Astrocyte of the cerebellum (primary cell): ENCODE data around the gene MMS19.

Source experiments
- DNase-seq: peaks from one replicate; pipeline ENCODE4 v3.0.0-alpha.2; 2011; ENCODE audit warnings: low read depth
- H3K4me3 ChIP-seq: 2 replicates; pipeline ENCODE4 v1.5.1; 2011; ENCODE audit warnings: mild to moderate bottlenecking, low read depth, low read length, moderate library complexity
- CTCF ChIP-seq: IDR thresholded peaks from 2 replicates; pipeline ENCODE4 v1.5.1; 2012; ENCODE audit warnings: low read length, low read depth, moderate library complexity, mild to moderate bottlenecking; ENCODE audit errors: missing control alignments
- in situ Hi-C: cut with HindIII; loops from 2 replicates; pipeline ENCODE4 v1.10.0; 2017; ENCODE audit warnings: low sequenced_read_pairs

Gene MMS19

DNA sequence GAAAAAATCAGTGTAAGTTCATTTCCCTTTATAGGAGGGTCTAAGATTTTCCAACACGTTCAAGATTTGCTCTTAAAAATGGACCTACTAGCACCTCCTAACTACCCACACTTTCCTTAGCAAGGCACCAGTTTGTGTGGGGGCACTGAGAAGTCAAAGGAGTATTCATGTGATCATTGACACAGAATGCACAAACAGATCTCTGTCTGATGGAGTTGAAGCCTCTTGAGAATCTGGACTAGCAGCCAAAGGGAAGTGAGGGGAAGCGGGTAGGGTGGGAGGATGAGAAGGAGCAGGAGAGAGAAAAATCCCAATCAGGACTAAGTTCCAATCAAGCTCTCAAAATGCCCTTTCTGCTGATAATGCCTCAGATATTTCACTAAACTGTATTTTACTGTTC, 4.1 kb downstream of the MMS19 start:
- DNase-seq, result no peak
- H3K4me3 ChIP-seq, result no peak overlapping the region
- in situ Hi-C loops, result no loop called here
- TF ChIP-seq CTCF, result no peak

DNA sequence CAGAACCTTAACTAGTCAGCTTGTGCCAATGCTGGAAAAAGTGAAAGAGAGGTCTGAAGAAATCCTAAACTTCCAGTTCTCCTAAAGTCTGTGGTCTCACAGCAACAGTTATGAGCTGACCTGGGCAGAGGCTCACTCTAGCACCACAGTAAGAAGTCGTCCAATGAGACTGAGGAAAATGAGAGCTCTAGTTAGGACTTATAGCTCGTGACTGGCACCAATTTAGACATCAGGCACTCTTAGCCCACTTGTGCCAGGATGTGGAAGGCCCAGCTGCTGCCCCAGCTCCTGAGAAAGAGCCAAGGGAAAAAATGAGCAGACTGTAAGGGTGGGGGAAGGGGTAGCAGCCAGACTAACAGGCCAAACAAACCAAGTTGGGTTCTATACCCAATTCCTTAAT, 7.6 kb downstream of the MMS19 start:
- DNase-seq, result no peak
- no peak overlapping the region for H3K4me3 ChIP-seq
- TF ChIP-seq CTCF, result no peak
- in situ Hi-C loops, result no loop called here

DNA sequence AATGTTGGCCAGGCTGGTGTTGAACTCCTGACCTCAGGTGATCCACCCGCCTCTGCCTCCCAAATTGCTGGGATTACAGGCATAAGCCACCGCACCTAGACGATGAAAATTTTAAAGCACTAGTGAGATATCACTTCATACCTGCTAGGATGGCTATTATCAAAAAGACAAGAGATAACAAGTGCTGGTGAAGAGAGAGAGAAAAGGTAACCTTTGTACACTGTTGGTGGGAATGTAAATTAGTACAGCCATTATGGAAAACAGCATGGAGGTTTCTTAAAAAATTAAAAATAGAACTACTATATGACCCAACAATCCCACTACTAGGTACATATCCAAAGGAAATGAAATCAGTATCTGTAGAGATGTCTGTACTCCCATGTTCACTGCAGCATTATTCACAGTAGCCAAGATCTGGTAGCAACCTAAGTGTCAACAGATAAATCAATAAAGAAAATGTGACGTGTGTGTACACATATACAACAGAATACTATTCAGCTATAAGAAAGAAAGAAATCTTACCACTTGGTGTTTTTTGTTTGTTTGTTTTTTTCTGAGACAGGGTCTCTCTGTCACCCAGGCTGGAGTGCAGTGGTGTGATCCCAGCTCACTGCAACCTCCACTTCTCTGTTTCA, 12.5 kb downstream of the MMS19 start:
- in situ Hi-C loops, result no loop called here
- no peak for DNase-seq
- no peak overlapping the region for H3K4me3 ChIP-seq
- no peak for TF ChIP-seq CTCF

DNA sequence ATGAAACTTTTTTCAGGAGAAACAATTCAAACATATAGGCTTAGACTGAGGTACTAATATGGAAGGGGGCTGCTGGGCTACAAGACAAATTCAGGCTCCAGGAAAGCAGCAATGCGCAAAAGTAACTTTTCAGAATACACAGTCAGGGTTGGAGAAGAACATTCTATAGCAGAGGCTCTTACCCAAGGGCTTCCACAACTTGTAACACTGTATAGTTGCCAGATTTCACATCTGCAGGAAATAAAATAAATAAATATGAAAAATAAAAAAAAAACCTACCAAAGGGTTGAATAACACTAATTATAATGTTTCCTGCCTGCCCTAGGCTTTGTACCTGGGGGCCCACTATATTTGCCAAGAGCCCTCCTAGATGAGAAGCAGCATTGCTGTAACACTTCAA, 14.3 kb downstream of the MMS19 start:
- TF ChIP-seq CTCF, result no peak
- DNase-seq, result no peak
- no peak overlapping the region for H3K4me3 ChIP-seq
- in situ Hi-C loops, result no loop called here

DNA sequence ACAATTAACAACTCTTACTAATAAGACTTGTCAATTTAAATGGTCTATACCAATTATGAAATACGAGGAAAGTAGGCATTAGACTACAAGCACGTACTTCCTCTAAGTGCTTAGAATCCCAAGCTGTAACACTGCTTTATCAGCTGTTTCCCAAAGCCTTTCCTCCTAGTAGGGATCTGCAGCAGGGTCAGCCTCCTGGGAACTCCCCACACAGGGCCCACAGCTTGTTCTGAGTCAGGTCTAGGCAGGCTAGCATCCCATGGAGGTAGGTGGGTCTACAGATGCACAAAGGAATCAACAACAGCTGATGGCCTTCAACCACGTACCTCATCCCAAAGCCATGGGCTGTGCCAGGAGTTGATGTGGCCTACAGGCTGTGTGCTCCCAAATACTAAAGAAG, 14.7 kb downstream of the MMS19 start:
- in situ Hi-C loops, result no loop called here
- no peak for DNase-seq
- H3K4me3 ChIP-seq, result no peak overlapping the region
- TF ChIP-seq CTCF, result no peak

DNA sequence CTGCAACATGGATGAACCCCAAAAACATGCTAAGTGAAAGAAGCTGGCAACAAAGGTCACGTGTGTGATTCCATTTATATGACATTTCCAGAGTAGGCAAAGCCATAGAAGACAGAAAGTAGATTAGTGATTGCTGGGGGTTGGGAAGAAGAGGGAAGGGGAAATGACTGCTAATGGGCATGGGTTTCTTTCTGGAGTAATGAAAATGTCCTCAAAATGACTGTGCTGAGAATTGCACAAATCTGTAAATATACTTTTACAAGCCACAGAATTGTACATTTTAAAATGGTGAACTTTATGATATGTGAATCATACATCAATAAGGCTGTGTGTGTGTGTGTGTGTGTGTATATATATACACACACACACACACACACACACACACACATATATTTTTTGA, 15.8 kb downstream of the MMS19 start:
- no peak for TF ChIP-seq CTCF
- DNase-seq, result no peak
- in situ Hi-C loops, result no loop called here
- H3K4me3 ChIP-seq, result no peak overlapping the region
